WTC11 (cell line): ENCODE results near the gene B3GNT9.

ENCODE experiments used
- NFE2L1 ChIP-seq: sonication (generic); formaldehyde crosslinking; IDR thresholded peaks from 2 replicates; pipeline ENCODE4 v1.8.1; 2023; ENCODE audit warnings: missing genetic modification reagents
- NFYB ChIP-seq: sonication (generic); formaldehyde crosslinking; conservative IDR thresholded peaks from 2 replicates; pipeline ENCODE4 v1.8.0; 2022; ENCODE audit warnings: low read depth, missing genetic modification reagents
- NR3C1 ChIP-seq: sonication (generic); formaldehyde crosslinking; conservative IDR thresholded peaks from 2 replicates; pipeline ENCODE4 v1.8.1; 2023; ENCODE audit warnings: low read depth, mild to moderate bottlenecking, missing genetic modification reagents
- RELA ChIP-seq: sonication (generic); formaldehyde crosslinking; IDR thresholded peaks from 2 replicates; pipeline ENCODE4 v1.8.1; 2022; ENCODE audit warnings: missing genetic modification reagents, mild to moderate bottlenecking, borderline replicate concordance
- RORB ChIP-seq: fragments of 250-450 bp; sonication (Bioruptor Pico); IDR thresholded peaks from 2 replicates; pipeline ENCODE4 v1.9.0; 2021; ENCODE audit warnings: mild to moderate bottlenecking
- SMAD3 ChIP-seq: sonication (generic); formaldehyde crosslinking; IDR thresholded peaks from 2 replicates; pipeline ENCODE4 v1.8.0; 2022; ENCODE audit warnings: missing genetic modification reagents, mild to moderate bottlenecking, borderline replicate concordance
- SP1 ChIP-seq: sonication (generic); formaldehyde crosslinking; conservative IDR thresholded peaks from 2 replicates; pipeline ENCODE4 v1.8.1; 2022; ENCODE audit warnings: missing genetic modification reagents
- TEAD1 ChIP-seq: sonication (generic); formaldehyde crosslinking; IDR thresholded peaks from 2 replicates; pipeline ENCODE4 v1.8.0; 2022; ENCODE audit warnings: mild to moderate bottlenecking, missing genetic modification reagents
- ZNF121 ChIP-seq: sonication (generic); formaldehyde crosslinking; IDR thresholded peaks from 2 replicates; pipeline ENCODE4 v1.8.0; 2023; ENCODE audit warnings: missing genetic modification reagents
- ZNF219 ChIP-seq: sonication (generic); formaldehyde crosslinking; IDR thresholded peaks from 2 replicates; pipeline ENCODE4 v1.8.0; 2023; ENCODE audit warnings: missing genetic modification reagents, mild to moderate bottlenecking, borderline replicate concordance
- ZNF232 ChIP-seq: sonication (generic); formaldehyde crosslinking; IDR thresholded peaks from 2 replicates; pipeline ENCODE4 v1.8.0; 2022; ENCODE audit warnings: mild to moderate bottlenecking, missing genetic modification reagents
- TF ChIP-seq, protein P1 (sequence below): fragments of 200-600 bp; IDR thresholded peaks from 2 replicates; pipeline ENCODE4 v1.8.0; 2022; ENCODE audit warnings: antibody characterized with exemption
- TF ChIP-seq, protein P2 (sequence below): sonication (generic); formaldehyde crosslinking; IDR thresholded peaks from 2 replicates; pipeline ENCODE4 v1.8.0; 2022; ENCODE audit warnings: mild to moderate bottlenecking, missing genetic modification reagents

GRCh38 chr16:67183284-67183626 lies 32.5 kb upstream of the B3GNT9 start:
- TF ChIP-seq, protein P1, sequence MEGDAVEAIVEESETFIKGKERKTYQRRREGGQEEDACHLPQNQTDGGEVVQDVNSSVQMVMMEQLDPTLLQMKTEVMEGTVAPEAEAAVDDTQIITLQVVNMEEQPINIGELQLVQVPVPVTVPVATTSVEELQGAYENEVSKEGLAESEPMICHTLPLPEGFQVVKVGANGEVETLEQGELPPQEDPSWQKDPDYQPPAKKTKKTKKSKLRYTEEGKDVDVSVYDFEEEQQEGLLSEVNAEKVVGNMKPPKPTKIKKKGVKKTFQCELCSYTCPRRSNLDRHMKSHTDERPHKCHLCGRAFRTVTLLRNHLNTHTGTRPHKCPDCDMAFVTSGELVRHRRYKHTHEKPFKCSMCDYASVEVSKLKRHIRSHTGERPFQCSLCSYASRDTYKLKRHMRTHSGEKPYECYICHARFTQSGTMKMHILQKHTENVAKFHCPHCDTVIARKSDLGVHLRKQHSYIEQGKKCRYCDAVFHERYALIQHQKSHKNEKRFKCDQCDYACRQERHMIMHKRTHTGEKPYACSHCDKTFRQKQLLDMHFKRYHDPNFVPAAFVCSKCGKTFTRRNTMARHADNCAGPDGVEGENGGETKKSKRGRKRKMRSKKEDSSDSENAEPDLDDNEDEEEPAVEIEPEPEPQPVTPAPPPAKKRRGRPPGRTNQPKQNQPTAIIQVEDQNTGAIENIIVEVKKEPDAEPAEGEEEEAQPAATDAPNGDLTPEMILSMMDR, result no peak
- TF ChIP-seq RORB (CRISPR knock-in tag) (no peak), ZNF219 (CRISPR knock-in tag) (no peak), SP1 (CRISPR knock-in tag) (no peak), ZNF121 (CRISPR knock-in tag) (no peak), RELA (CRISPR knock-in tag) (no peak), NFYB (CRISPR knock-in tag) (no peak), TEAD1 (CRISPR knock-in tag) (no peak), NR3C1 (CRISPR knock-in tag) (no peak), SMAD3 (CRISPR knock-in tag) (no peak), ZNF232 (CRISPR knock-in tag) (peak; percentile 6; the same call in 1 of the 2 replicates), NFE2L1 (CRISPR knock-in tag) (no peak)
- TF ChIP-seq, protein P2, sequence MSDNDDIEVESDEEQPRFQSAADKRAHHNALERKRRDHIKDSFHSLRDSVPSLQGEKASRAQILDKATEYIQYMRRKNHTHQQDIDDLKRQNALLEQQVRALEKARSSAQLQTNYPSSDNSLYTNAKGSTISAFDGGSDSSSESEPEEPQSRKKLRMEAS, result no peak
